Measurements from ENCODE around the gene TMUB2.

Gene TMUB2

DNA sequence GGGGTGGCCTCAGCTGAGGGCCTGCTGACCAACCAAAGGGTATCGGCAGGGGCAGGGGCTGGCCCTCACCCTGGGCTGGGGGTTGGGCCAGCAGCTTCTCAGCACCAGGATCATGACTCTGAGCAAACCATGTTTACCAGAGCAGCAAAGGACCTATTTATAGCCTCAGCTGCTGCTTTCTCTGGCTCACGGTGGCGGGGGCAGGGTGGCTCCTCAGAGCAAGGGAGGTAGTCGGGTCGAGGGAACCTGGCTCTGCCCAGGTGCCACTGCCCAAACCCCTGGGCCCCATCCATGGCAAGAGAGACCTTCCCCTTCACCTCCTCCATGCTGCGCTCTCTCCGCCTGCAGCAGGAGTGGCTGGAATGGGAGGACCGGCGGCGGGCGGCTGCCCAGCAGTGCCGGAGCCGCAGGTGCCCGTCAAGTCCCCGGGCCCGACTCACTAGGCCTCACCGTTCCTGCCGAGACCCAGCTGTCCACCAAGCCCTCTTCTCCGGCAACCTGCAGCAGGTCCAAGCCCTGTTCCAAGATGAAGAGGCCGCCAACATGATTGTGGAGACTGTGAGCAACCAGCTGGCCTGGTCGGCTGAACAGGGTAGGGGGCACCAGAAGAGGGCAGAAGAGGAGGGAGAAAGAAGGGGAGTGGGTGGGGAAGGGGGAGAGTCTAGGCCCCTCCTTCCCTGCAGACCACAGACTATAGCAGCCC, 16.1 kb upstream of the TMUB2 start, which contains the start of gene ASB16:
ASB16 (plus strand) TSS at position 206 of the 703 bp plus-strand sequence; CDS start at position 292, 86 bp downstream.
- DNase-seq (ENCODE audit: low spot score) = no peak
- TF ChIP-seq, protein P1, sequence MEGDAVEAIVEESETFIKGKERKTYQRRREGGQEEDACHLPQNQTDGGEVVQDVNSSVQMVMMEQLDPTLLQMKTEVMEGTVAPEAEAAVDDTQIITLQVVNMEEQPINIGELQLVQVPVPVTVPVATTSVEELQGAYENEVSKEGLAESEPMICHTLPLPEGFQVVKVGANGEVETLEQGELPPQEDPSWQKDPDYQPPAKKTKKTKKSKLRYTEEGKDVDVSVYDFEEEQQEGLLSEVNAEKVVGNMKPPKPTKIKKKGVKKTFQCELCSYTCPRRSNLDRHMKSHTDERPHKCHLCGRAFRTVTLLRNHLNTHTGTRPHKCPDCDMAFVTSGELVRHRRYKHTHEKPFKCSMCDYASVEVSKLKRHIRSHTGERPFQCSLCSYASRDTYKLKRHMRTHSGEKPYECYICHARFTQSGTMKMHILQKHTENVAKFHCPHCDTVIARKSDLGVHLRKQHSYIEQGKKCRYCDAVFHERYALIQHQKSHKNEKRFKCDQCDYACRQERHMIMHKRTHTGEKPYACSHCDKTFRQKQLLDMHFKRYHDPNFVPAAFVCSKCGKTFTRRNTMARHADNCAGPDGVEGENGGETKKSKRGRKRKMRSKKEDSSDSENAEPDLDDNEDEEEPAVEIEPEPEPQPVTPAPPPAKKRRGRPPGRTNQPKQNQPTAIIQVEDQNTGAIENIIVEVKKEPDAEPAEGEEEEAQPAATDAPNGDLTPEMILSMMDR (IDR thresholded peaks at IDR 0.05; ENCODE audit: extremely low read depth, missing control alignments) = no peak

DNA sequence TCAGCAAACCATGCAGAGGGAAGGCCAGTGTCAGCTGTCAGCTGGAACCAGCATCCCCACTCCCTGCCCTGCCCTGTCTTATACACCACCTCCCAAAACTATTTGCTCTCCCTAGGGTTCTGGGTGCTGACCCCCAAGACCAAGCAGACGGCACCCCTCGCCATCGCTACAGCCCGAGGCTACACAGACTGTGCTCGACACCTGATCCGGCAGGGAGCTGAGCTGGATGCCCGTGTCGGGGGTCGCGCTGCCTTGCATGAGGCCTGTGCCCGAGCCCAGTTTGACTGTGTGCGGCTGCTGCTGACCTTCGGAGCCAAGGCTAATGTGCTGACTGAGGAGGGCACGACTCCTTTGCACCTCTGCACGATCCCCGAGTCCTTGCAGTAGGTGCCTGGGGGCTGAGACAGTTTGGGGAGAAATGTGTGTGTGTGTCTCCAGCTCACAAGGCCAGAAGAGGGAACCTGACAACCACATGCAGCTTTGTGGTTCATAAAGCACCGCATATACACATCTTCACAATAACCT, 14.8 kb upstream of the TMUB2 start:
- no peak for DNase-seq (ENCODE audit: low spot score)
- TF ChIP-seq, protein P1 (IDR thresholded peaks at IDR 0.05; ENCODE audit: extremely low read depth, missing control alignments) = no peak

DNA sequence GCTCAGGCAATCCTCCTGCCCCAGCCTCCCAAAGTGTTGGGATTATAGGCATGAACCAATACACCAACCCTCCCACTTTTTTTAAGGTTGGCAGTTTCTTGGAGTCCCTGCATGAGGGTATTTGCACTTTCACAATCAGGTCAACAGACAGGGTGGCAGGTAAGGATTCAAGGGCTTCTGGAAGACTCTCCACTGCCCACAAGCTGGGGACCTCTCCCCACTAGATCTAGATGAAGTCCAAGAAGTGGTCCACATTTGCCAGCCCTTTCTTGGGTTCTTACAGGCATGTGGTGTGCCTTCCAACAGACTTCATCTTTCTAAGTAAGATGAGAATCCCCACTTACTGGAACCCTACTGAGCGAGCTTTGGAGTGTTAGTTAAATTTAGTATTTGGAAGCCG, 12.3 kb upstream of the TMUB2 start:
- TF ChIP-seq, protein P1 (IDR thresholded peaks at IDR 0.05; ENCODE audit: extremely low read depth, missing control alignments) = no peak
- DNase-seq (ENCODE audit: low spot score) = no peak

DNA sequence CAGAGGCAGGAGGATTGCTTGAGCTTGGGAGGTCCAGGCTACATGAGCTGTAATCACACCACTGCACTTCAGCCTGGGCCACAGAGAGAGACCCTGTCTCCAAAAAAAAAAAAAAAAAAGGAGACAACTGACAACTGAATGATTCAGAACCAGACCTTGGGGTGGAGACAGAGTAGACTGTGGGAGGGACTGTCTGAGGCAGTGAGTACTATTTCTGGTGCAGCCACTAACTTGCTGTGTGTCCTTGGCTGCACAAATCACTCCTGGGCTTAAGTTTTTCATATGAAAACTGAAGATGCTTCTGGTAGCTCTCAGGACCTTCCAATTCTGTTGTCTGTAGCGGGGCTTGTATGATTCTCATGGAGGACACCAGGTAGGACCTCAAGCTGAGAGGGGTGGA, 10.5 kb upstream of the TMUB2 start:
- no peak for DNase-seq (ENCODE audit: low spot score)
- TF ChIP-seq, protein P1 (IDR thresholded peaks at IDR 0.05; ENCODE audit: extremely low read depth, missing control alignments) = no peak

DNA sequence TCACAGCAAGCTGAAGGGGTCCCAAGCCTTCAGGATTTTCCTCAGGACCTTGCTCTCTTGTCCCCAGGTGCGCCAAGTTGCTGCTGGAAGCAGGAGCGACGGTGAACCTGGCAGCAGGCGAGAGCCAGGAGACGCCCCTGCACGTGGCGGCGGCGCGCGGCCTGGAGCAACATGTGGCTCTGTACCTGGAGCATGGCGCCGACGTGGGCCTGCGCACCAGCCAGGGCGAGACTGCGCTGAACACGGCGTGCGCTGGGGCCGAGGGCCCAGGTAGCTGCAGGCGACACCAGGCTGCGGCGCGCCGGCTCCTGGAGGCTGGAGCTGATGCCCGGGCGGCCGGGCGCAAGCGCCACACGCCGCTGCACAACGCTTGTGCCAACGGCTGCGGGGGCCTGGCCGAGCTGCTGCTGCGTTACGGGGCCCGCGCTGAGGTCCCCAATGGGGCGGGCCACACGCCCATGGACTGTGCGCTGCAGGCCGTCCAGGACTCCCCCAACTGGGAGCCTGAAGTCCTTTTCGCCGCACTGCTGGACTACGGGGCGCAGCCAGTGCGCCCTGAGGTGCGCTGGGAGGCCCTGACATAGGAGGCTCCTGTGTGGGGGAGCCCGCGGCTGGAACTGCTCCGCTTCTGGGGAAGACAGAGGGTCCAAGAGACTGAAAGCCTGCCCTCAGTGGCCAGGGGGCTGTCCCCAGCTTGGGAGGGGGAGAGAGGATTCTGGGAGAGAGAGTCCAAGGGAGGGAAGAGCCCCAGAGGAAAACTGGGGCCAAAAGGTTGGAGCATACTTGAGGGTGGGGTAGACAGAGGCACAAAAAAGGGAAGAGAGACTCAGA, 9.9 kb upstream of the TMUB2 start:
- TF ChIP-seq, protein P1 (IDR thresholded peaks at IDR 0.05; ENCODE audit: extremely low read depth, missing control alignments) = no peak
- no peak for DNase-seq (ENCODE audit: low spot score)

DNA sequence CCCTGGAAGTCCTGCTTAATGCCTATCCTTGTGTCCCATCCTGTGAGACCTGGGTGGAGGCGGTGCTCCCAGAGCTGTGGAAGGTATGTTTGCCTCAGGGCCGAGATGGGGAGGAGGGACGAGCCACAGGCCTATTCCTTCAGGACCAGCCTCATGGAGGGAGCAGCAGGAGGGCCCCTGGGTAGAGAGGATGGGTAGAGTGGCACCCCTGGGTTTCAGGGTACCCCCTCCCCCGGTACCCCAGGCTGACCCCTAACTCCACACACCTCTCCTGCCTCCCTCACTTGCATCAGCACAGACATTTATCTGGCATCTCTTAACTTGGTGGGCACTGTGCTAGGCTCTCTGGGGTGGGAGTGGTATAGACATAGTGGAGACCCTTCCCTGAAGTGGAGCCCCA, 9.1 kb upstream of the TMUB2 start:
- TF ChIP-seq, protein P1 (IDR thresholded peaks at IDR 0.05; ENCODE audit: extremely low read depth, missing control alignments) = no peak
- peak; percentile 39 for DNase-seq (ENCODE audit: low spot score)

DNA sequence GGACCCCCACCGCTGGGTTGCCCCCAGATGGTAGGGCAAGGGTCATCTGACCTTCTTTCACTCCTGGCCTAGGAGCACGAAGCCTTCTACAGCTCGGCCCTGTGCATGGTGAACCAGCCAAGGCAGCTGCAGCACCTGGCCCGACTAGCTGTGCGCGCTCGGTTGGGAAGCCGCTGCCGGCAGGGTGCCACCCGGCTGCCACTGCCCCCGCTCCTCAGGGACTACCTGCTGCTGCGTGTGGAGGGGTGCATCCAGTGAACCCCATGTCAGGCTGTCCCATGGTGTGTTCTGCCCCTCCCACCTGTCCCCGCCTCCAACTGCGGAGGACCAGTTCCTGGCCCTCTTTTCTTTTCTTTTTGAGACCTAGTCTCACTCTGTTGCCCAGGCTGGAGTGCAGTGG, 8.6 kb upstream of the TMUB2 start:
- TF ChIP-seq, protein P1 (IDR thresholded peaks at IDR 0.05; ENCODE audit: extremely low read depth, missing control alignments) = no peak
- no peak for DNase-seq (ENCODE audit: low spot score)

All from GM20000 (cell line).